ENCODE measurements around the gene HPS1. TPM values are rescaled to one million over a fixed set of nuclear protein-coding genes. Genes with fewer than 3 reads are reported as not detected.

HPS1 gene
- total RNA-seq, 1 donor from 2014 or later = 89.8 TPM

DNA sequence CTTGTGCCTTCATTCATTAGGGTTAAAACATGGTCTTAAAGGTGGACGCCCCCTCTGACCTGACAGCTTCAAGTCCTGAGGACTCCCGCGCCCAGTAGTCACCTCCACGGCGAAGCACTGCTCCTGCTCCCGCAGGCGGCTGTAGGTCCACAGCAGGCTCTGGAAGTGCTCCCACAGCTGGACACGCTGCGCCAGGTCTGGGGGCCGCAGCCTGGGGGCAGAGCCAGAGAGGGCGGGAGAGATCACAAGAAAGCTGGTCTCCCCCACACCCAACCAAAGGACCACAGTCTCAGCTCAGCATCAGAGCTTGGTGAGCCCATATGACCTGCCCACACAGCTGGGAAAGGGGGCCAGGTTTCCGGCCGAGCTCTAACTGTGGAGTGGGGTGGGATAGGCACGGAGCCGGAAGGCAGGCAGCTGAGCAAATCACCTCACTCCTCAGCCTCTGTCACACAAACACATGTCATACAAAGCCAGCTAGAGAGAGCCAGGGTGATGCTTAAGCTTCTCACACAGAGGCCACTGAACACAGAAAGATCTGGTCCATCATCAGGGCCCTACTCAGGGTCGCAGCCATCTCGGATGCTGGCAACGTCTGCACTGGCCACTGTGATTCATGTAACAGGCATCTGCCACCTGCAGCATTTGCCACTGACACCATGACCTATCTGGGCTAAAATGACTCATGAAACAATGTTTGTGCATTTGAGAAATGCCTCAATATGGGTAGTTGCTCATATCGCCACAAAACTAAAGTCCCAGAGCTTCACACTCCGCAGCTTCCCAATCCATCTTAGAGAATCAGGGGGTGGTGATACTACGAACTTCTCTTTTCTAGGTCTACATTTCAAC lies 12.6 kb downstream of the HPS1 start:
- intact Hi-C loops (cut with micrococcal nuclease) = no loop called here

DNA sequence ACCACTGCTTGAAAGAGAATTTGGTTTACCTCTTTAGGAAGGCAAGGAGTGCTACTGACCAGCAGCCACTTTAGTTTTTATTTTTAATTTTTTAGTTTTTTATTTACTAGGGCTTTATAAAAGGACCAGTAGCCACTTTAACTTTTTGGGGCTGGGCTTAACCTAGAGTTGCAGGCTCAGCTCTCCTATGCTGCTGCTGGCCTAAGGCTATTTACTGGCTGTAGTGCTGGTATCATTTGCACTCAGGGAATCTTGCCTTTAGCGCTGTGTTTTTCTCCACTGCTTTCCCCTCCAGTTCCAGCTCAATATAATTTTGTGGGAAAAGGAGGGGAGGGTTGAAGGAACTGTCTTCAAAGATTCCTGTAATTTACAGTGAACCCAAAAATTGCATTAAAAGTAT lies 13.4 kb downstream of the HPS1 start:
- intact Hi-C loops (cut with micrococcal nuclease) = no loop called here

DNA sequence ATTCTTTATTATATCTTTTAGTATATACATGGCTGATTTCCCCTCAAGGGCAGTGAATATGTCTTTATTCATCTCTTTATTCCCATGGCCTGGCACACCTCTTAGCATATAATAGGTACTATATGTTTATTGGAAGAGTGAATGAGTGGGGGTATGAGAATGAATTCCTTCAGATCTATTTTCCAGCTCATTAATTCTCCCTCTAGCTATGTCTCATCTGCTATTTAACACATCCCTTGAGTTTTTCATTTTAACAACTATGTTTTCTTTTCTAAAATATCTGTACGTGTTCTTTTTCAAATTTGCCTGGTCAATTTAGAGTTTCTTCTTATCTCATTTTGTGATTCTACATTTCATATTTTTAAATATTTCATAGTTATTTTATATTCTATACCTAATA lies 14.4 kb downstream of the HPS1 start:
- intact Hi-C loops (cut with micrococcal nuclease) = no loop called here

DNA sequence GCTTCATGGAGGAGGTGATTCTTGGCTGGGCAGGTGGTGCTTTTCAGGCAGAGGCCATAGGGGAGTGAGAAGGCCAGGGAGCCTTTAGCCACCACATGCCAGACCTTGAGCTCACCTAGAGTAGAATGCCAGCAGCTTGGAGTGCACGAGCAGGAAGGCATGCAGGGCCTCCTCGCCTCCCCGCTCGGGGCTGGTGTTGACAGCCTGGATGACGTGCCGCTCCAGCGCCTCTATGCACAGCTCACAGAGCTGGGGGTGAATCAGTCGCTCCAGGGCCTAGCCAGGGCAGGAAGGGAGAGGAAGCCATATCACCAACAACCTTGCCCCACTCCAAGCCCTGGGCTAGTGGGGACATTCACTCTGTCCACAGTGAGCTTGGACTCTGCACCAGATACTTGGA lies 15.7 kb downstream of the HPS1 start:
- intact Hi-C loops (cut with micrococcal nuclease) = no loop called here

DNA sequence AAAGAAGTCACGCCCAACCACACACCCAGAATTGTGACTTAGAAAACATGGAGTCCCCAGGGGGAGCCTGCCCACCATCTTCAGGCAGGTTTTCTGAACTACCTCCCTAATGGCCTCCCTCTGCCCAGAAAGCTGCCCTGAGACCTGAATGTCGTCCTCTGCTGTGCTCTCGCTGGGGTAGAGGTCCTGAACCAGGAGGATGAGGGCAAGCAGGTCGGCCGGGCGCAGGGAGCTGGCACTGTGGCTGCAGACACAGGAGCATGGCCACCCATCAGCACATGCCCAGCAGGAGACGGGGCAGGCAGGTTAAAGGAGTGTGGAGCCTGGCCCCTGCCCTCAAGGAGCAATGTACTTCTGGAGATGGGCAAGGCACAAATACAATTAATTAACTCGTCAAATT lies 16.3 kb downstream of the HPS1 start:
- intact Hi-C loops (cut with micrococcal nuclease) = no loop called here

DNA sequence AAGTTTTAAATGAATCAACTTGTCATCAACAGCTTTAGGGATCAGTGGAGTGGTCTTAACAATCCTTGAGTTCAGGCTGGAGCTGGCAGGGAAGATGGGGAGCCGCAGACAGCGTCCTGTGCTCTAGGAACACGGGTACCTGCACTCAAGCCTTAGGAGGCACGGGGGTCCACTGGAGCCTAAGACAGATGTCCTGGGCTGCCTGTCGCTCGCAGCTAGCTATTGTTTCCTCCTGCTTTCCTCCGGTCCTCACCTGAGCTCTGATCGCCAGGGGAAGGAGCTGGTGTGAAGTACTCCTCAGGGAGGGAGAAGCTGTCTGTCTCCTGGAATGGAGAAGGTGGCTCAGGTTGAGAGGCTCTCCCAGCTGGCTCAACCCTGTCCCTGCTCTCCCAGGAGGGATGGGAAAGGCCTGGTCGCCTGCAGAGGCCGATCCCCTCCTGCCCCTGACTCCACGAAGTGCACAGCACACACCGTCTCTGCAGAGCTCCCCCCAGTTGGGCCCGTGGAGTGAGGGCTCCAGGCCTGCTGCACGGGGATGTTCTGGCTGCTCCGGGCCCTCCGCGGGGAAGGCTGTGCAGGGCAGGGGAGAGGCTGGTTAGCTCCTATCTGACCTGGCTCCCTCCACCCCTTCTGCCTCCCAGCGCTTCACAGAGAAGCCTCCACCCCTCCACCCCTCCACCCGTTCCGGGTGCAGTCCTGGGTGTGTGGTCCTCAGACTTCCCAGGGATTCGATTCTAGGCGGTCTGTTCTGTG lies 17.2 kb downstream of the HPS1 start:
- intact Hi-C loops (cut with micrococcal nuclease) = no loop called here

GRCh38 chr10:98427011-98427515 lies 19.7 kb downstream of the HPS1 start:
- intact Hi-C loops (cut with micrococcal nuclease) = no loop called here

- intact Hi-C loops (cut with micrococcal nuclease) = loop anchor here (1.0 kb wide), 2 partner anchors 21 to 239 kb away; partner anchors contain the start of gene HPS1
Observed at GRCh38 chr10:98425511-98426352, 21.0 kb downstream of the HPS1 start.

DNA sequence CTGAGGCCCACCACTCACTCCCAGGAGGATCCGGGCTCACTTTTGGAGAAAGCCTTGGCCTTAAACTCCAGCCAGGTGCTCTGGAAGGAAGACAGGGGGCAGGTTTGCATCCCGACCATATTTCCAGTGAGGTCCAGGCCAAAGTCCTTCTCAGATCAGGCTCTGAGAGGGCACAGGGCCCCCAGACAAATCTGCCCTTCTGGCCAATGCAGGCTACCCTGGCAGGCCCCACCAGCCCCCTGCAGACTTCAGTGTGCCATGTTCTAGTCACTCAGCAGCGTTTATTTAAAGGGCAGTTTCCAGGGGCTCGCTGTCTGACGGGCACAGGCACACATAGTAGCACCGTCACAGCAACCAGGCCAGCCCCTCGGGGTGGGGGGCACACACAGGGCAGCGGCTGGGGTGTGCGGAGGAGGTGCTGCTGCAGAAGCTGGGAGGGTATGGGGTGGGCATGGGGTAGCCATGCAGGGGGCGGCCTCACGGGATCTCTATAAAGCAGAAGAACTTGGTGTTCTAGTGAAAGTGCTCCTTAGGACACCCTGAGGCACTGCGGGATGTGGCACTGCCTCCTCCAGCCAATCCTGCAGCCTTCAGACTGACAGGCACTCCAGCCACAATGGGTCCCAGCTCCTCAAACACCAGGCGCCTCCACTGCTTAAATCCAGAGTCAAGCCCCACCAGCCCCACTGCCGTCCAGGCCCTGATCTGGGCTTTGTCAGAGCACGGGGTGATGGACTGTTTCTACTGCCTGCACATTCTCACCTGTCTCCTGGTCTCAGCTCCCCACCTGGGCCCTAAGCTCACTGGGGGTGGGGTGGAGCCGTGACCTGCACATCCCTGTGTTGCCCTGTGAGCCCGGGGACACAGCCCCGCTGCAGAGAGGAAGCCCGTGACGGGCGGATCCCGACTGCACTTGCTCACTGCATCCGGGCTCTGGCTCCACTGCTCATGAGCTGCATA lies 22.2 kb downstream of the HPS1 start:
- intact Hi-C loops (cut with micrococcal nuclease) = loop anchor here (1.0 kb wide), 2 partner anchors 22 to 240 kb away; partner anchors contain the start of gene HPS1

GRCh38 chr10:98423691-98424120 lies 23.0 kb downstream of the HPS1 start:
- intact Hi-C loops (cut with micrococcal nuclease) = no loop called here

GRCh38 chr10:98422182-98422581 lies 24.6 kb downstream of the HPS1 start:
- intact Hi-C loops (cut with micrococcal nuclease) = no loop called here

DNA sequence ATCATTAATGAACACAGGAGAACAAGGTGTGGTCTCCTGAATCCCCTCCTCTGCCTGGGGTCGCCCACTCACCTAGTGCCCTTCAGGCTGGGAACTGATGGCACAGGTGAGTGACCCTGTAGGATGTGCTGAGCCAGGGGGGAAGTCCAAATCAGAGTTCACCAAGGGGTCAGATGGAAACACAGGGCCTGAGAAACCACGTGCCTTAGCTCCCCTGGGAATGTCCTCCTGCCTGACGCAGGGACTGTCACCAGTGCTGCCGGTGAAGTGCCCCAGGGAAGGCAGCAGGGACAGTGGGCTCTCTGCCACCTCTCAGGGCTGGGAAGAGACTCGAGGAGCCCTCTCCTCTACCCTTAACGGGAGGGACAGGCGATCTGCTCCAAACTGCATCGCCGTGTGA lies 25.9 kb downstream of the HPS1 start:
- intact Hi-C loops (cut with micrococcal nuclease) = no loop called here

- intact Hi-C loops (cut with micrococcal nuclease) = no loop called here
Observed at GRCh38 chr10:98419469-98420261, 27.1 kb downstream of the HPS1 start.

- intact Hi-C loops (cut with micrococcal nuclease) = no loop called here
Observed at GRCh38 chr10:98418665-98419468, 27.9 kb downstream of the HPS1 start.

DNA sequence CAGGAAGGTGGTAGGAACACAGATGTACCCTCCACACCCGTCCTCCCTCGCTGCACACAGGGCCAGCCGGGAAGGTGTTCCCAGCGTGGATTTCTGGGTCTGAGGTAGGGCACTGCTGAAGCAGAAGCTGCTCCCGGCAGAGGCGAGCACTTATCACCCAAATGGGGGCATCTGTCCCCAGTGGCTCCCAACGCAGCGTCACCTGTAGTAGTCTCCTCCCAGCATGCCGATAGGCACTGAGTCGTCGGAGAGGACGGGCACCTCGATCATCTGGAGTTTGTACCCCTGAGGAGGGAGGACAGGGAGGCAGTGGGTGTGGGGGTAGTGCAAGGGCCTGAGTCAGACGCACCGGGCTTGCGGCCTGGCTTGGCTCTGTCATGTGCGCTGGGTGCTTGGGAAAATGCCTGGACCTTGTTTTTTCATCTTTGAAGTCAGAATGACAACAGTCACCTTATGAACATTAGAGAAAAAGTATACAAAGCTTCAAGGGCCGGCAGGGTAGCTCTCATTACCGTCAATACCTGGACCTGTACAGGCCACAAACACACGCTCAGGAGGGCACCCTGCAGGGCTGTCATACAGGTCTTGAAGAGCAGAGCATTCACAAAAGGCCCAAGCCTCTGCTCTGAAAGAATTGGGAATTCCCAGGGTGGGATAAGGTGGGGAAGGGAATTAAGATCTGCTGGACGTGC lies 28.6 kb downstream of the HPS1 start:
- intact Hi-C loops (cut with micrococcal nuclease) = no loop called here

GRCh38 chr10:98417481-98417959 lies 29.2 kb downstream of the HPS1 start:
- intact Hi-C loops (cut with micrococcal nuclease) = no loop called here

DNA sequence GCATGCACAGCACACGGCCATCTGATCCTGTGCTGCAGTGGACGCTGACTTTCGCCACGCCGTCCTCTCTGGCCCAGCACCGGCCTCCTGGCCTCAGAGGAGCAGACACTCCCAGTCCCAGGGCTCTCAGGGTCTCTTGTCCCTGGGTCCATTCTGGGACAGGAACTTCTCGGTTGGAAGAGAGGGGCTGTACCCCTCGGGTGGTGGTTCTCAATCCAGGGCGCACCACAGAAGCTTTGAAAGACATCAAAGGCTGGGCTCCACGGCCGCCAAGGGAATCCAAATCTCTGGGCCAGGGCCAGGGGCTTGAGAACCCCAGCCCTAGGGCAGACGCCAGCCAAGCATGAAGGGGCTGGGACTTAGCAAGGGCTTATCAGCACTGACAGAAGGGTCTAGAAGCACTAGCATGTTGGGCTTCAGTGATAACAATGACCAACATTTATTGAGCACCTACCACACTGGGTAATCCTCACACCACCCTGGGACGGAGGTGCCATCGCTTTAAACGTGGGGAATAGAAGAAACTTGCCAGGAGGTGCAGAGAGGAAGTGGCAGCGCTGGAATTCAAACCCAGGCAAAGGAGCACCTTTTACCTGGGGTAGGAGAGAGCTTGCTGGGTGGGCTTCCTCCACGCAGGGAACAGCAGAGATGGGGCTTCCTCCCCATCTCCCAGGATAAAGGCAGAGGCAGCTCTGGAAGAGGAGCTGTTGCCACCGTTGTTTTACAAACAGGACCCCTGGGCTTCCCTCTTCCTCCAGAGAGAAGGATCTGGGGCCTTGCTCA lies 29.9 kb downstream of the HPS1 start:
- intact Hi-C loops (cut with micrococcal nuclease) = no loop called here

Data from T-helper 1 cell treated with Interleukin-12 subunit alpha and Interleukin-12 subunit beta and Interleukin-4 antibody, amounts not matched to agents 30 ng/mL and 1 ng/mL, for 36 hours (primary cell).